HEK293 (cell line): ENCODE results near the gene RMND1.
A peak's percentile ranks its signal among the peaks of the same experiment; 100 is the strongest.

Experiments
- HOXC10 ChIP-seq: sonication (generic); formaldehyde crosslinking; IDR thresholded peaks from 2 replicates; pipeline ENCODE4 v1.8.1; 2023; ENCODE audit warnings: mild to moderate bottlenecking, missing genetic modification reagents
- KLF17 ChIP-seq: fragments of 450-650 bp; formaldehyde crosslinking; IDR thresholded peaks from 2 replicates; pipeline ENCODE4 v1.5.1; 2016; ENCODE audit warnings: missing biosample characterization, missing genetic modification characterization
- MYNN ChIP-seq: fragments of 450-650 bp; formaldehyde crosslinking; IDR thresholded peaks from 2 replicates; pipeline ENCODE4 v1.5.1; 2016; ENCODE audit warnings: missing biosample characterization, missing genetic modification characterization, borderline replicate concordance
- PATZ1 ChIP-seq: fragments of 450-650 bp; formaldehyde crosslinking; IDR thresholded peaks from 2 replicates; pipeline ENCODE4 v1.5.1; 2016; ENCODE audit warnings: missing biosample characterization, missing genetic modification characterization
- PRDM1 ChIP-seq: fragments of 450-650 bp; formaldehyde crosslinking; IDR thresholded peaks from 2 replicates; pipeline ENCODE4; 2016; ENCODE audit warnings: missing biosample characterization, missing genetic modification characterization
- PRDM4 ChIP-seq: fragments of 450-650 bp; formaldehyde crosslinking; IDR thresholded peaks from 2 replicates; pipeline ENCODE4 v1.5.1; 2017; ENCODE audit warnings: missing biosample characterization, missing genetic modification characterization
- SP7 ChIP-seq: fragments of 450-650 bp; formaldehyde crosslinking; IDR thresholded peaks from 2 replicates; pipeline ENCODE4 v1.5.1; 2016; ENCODE audit warnings: missing biosample characterization, missing genetic modification characterization
- ZNF18 ChIP-seq: fragments of 450-650 bp; formaldehyde crosslinking; IDR thresholded peaks from 2 replicates; pipeline ENCODE4 v1.5.1; 2016; ENCODE audit warnings: missing biosample characterization, missing genetic modification characterization
- ZNF280C ChIP-seq: fragments of 450-650 bp; formaldehyde crosslinking; IDR thresholded peaks from 2 replicates; pipeline ENCODE4 v1.5.1; 2016; ENCODE audit warnings: missing biosample characterization, missing genetic modification characterization
- ZNF391 ChIP-seq: fragments of 450-650 bp; formaldehyde crosslinking; IDR thresholded peaks from 2 replicates; pipeline ENCODE4 v1.5.1; 2016; ENCODE audit warnings: low read depth, missing biosample characterization, missing genetic modification characterization, borderline replicate concordance
- ZNF394 ChIP-seq: fragments of 450-650 bp; formaldehyde crosslinking; IDR thresholded peaks from 2 replicates; pipeline ENCODE4 v1.5.1; 2016; ENCODE audit warnings: missing biosample characterization, missing genetic modification characterization, mild to moderate bottlenecking, moderate library complexity, borderline replicate concordance
- ZNF560 ChIP-seq: fragments of 450-650 bp; formaldehyde crosslinking; IDR thresholded peaks from 2 replicates; pipeline ENCODE4 v1.5.1; 2017; ENCODE audit warnings: missing biosample characterization, missing genetic modification characterization, borderline replicate concordance
- ZNF629 ChIP-seq: fragments of 450-650 bp; formaldehyde crosslinking; IDR thresholded peaks from 2 replicates; pipeline ENCODE4 v1.5.1; 2017; ENCODE audit warnings: missing biosample characterization, missing genetic modification characterization
- ZNF645 ChIP-seq: fragments of 450-650 bp; formaldehyde crosslinking; IDR thresholded peaks from 2 replicates; pipeline ENCODE4; 2016; ENCODE audit warnings: missing biosample characterization, missing genetic modification characterization
- ZNF692 ChIP-seq: fragments of 450-650 bp; formaldehyde crosslinking; IDR thresholded peaks from 2 replicates; pipeline ENCODE4 v1.5.1; 2016; ENCODE audit warnings: missing biosample characterization, missing genetic modification characterization
- ZNF830 ChIP-seq: fragments of 450-650 bp; IDR thresholded peaks from 2 replicates; pipeline ENCODE4 v1.5.0; 2018; ENCODE audit warnings: missing biosample characterization, missing genetic modification characterization, low read depth, mild to moderate bottlenecking, moderate library complexity
- TF ChIP-seq, protein P1 (sequence below): fragments of 450-650 bp; formaldehyde crosslinking; conservative IDR thresholded peaks from 2 replicates; pipeline ENCODE4 v1.5.1; 2016; ENCODE audit warnings: low read depth, missing biosample characterization, missing genetic modification characterization
- TF ChIP-seq, protein P2 (sequence below): fragments of 450-650 bp; formaldehyde crosslinking; IDR thresholded peaks from 2 replicates; pipeline ENCODE4 v1.5.1; 2016; ENCODE audit warnings: missing biosample characterization, missing genetic modification characterization

RMND1 gene

GRCh38 chr6:151389618-151390275, 62.2 kb downstream of the RMND1 start (continued):
- TF ChIP-seq PATZ1 (tag by site-specific recombination) (peak; percentile 59; the same call in 1 of the 2 replicates), ZNF560 (tag by site-specific recombination) (no peak), PRDM4 (tag by site-specific recombination) (no peak), MYNN (tag by site-specific recombination) (peak; percentile 29; the same call in 1 of the 2 replicates), ZNF629 (peak; percentile 62), ZNF645 (no peak), KLF17 (tag by site-specific recombination) (0 out of 2 replicates have a peak, but pooled peaks have one; percentile 21), ZNF692 (tag by site-specific recombination) (peak; percentile 84), ZNF280C (tag by site-specific recombination) (no peak), PRDM1 (tag by site-specific recombination) (0 out of 2 replicates have a peak, but pooled peaks have one; percentile 30), ZNF830 (tag by site-specific recombination) (no peak), ZNF391 (tag by site-specific recombination) (peak; percentile 17; the same call in 1 of the 2 replicates), ZNF394 (peak; percentile 99), SP7 (tag by site-specific recombination) (peak; percentile 82), HOXC10 (CRISPR knock-in tag) (0 out of 2 replicates have a peak, but pooled peaks have one; percentile 29), ZNF18 (tag by site-specific recombination) (0 out of 2 replicates have a peak, but pooled peaks have one; percentile 19)
- TF ChIP-seq, protein P1, sequence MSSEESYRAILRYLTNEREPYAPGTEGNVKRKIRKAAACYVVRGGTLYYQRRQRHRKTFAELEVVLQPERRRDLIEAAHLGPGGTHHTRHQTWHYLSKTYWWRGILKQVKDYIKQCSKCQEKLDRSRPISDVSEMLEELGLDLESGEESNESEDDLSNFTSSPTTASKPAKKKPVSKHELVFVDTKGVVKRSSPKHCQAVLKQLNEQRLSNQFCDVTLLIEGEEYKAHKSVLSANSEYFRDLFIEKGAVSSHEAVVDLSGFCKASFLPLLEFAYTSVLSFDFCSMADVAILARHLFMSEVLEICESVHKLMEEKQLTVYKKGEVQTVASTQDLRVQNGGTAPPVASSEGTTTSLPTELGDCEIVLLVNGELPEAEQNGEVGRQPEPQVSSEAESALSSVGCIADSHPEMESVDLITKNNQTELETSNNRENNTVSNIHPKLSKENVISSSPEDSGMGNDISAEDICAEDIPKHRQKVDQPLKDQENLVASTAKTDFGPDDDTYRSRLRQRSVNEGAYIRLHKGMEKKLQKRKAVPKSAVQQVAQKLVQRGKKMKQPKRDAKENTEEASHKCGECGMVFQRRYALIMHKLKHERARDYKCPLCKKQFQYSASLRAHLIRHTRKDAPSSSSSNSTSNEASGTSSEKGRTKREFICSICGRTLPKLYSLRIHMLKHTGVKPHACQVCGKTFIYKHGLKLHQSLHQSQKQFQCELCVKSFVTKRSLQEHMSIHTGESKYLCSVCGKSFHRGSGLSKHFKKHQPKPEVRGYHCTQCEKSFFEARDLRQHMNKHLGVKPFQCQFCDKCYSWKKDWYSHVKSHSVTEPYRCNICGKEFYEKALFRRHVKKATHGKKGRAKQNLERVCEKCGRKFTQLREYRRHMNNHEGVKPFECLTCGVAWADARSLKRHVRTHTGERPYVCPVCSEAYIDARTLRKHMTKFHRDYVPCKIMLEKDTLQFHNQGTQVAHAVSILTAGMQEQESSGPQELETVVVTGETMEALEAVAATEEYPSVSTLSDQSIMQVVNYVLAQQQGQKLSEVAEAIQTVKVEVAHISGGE, result peak; percentile 48
- TF ChIP-seq, protein P2, sequence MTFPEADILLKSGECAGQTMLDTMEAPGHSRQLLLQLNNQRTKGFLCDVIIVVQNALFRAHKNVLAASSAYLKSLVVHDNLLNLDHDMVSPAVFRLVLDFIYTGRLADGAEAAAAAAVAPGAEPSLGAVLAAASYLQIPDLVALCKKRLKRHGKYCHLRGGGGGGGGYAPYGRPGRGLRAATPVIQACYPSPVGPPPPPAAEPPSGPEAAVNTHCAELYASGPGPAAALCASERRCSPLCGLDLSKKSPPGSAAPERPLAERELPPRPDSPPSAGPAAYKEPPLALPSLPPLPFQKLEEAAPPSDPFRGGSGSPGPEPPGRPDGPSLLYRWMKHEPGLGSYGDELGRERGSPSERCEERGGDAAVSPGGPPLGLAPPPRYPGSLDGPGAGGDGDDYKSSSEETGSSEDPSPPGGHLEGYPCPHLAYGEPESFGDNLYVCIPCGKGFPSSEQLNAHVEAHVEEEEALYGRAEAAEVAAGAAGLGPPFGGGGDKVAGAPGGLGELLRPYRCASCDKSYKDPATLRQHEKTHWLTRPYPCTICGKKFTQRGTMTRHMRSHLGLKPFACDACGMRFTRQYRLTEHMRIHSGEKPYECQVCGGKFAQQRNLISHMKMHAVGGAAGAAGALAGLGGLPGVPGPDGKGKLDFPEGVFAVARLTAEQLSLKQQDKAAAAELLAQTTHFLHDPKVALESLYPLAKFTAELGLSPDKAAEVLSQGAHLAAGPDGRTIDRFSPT (tag by site-specific recombination), result 0 out of 2 replicates have a peak, but pooled peaks have one; percentile 8
